HepG2 (cell line): Measurements from ENCODE around the gene SH2D3A. TPM values are rescaled to one million over a fixed set of nuclear protein-coding genes. Genes with fewer than 3 reads are reported as not detected.

Experiments used
- AGO2 ChIP-seq: fragments of 200-400 bp; formaldehyde crosslinking; optimal IDR thresholded peaks from 2 replicates; pipeline ENCODE3; 2017; ENCODE audit warnings: mild to moderate bottlenecking, low read depth, low read length, moderate library complexity
- ARID4A ChIP-seq: sonication (generic); formaldehyde crosslinking; IDR thresholded peaks from 2 replicates; pipeline ENCODE4 v1.5.0; 2020; ENCODE audit warnings: mild to moderate bottlenecking, missing genetic modification reagents, borderline replicate concordance
- ATF7-NPFF ChIP-seq: sonication (generic); formaldehyde crosslinking; IDR thresholded peaks from 2 replicates; pipeline ENCODE4 v1.8.1; 2023; ENCODE audit warnings: mild to moderate bottlenecking, low read depth, missing genetic modification reagents, moderate library complexity
- CREM ChIP-seq, 2 experiments: sonication (generic) in 1 of 2; formaldehyde crosslinking in 1 of 2; IDR thresholded peaks; 2 replicates each; pipeline versions ENCODE4 v1.4.0 to v1.6.1; 2016 to 2020; ENCODE audit warnings: antibody characterized with exemption in 1 of 2, mild to moderate bottlenecking in 1 of 2, missing genetic modification reagents in 1 of 2
- FOXM1 ChIP-seq: sonication (generic); formaldehyde crosslinking; IDR thresholded peaks from 2 replicates; pipeline ENCODE4 v1.5.0; 2020; ENCODE audit warnings: missing genetic modification reagents
- HNF4G ChIP-seq, 2 experiments: sonication (generic) in 1 of 2; formaldehyde crosslinking in 1 of 2; IDR thresholded peaks; 2 replicates each; pipeline versions ENCODE4 v1.4.0 to v1.6.1; 2011 to 2020; ENCODE audit warnings: borderline replicate concordance in 2 of 2, low read depth in 2 of 2, mild to moderate bottlenecking in 2 of 2, low read length in 1 of 2, missing genetic modification reagents in 1 of 2, moderate library complexity in 1 of 2
- MATR3 ChIP-seq: sonication (generic); formaldehyde crosslinking; IDR thresholded peaks from 2 replicates; pipeline ENCODE4 v1.4.0; 2020; ENCODE audit warnings: missing genetic modification reagents
- MEIS1 ChIP-seq: sonication (generic); formaldehyde crosslinking; IDR thresholded peaks from 2 replicates; pipeline ENCODE4 v1.9.0; 2021; ENCODE audit warnings: mild to moderate bottlenecking, missing genetic modification reagents, moderate library complexity, borderline replicate concordance
- MEIS2 ChIP-seq: sonication (generic); formaldehyde crosslinking; IDR thresholded peaks from 2 replicates; pipeline ENCODE4 v1.9.0; 2021; ENCODE audit warnings: mild to moderate bottlenecking, missing genetic modification reagents
- MTF1 ChIP-seq: sonication (generic); formaldehyde crosslinking; IDR thresholded peaks from 2 replicates; pipeline ENCODE4 v1.5.0; 2020; ENCODE audit warnings: missing genetic modification reagents
- NFE2L2 ChIP-seq: fragments of 150-350 bp; IDR thresholded peaks from 2 replicates; pipeline ENCODE4 v1.6.1; 2014; ENCODE audit warnings: low read length
- PHF5A ChIP-seq: IDR thresholded peaks from one replicate; pipeline ENCODE4 v1.6.1; 2018; ENCODE audit warnings: low read depth, missing genetic modification reagents; ENCODE audit not compliant: unreplicated experiment
- RELA ChIP-seq: sonication (generic); formaldehyde crosslinking; IDR thresholded peaks from 2 replicates; pipeline ENCODE4 v1.4.0; 2020; ENCODE audit warnings: missing genetic modification reagents
- SSRP1 ChIP-seq: IDR thresholded peaks from 2 replicates; pipeline ENCODE4 v1.6.1; 2016; ENCODE audit warnings: control low read depth
- ZBTB7A ChIP-seq: sonication (generic); formaldehyde crosslinking; IDR thresholded peaks from 2 replicates; pipeline ENCODE4 v1.8.0; 2022; ENCODE audit warnings: mild to moderate bottlenecking, missing genetic modification reagents
- ZNF207 ChIP-seq: fragments of 450-650 bp; IDR thresholded peaks from 2 replicates; pipeline ENCODE4 v1.6.1; 2016; ENCODE audit warnings: antibody characterized with exemption, borderline replicate concordance
- ZNF337 ChIP-seq: sonication (generic); formaldehyde crosslinking; IDR thresholded peaks from 2 replicates; pipeline ENCODE4 v1.5.1; 2020; ENCODE audit warnings: missing genetic modification reagents, low read depth, mild to moderate bottlenecking, borderline replicate concordance
- ZNF367 ChIP-seq: sonication (generic); formaldehyde crosslinking; IDR thresholded peaks from 2 replicates; pipeline ENCODE4 v1.4.0; 2020; ENCODE audit warnings: missing genetic modification reagents, borderline replicate concordance
- ZNF552 ChIP-seq: sonication (generic); formaldehyde crosslinking; IDR thresholded peaks from 2 replicates; pipeline ENCODE4 v1.9.0; 2022; ENCODE audit warnings: missing genetic modification reagents, mild to moderate bottlenecking, borderline replicate concordance
- ZNF556 ChIP-seq: sonication (generic); formaldehyde crosslinking; IDR thresholded peaks from 2 replicates; pipeline ENCODE4 v1.4.0; 2020; ENCODE audit warnings: mild to moderate bottlenecking, missing genetic modification reagents, borderline replicate concordance
- ZNF564 ChIP-seq: sonication (generic); formaldehyde crosslinking; IDR thresholded peaks from 2 replicates; pipeline ENCODE4 v1.8.1; 2023; ENCODE audit warnings: mild to moderate bottlenecking, missing genetic modification reagents
- polyA plus RNA-seq, 8 experiments: library from polyadenylated mRNA; depleted of rRNA in 3 of 8; stranded (reverse) in 7 of 8; unstranded in 1 of 8; fragments of >200 nt; fragmentation: Illumina TruSeq in 4 of 8; extraction: Trizol in 4 of 8; gene quantifications; 2 replicates each; pipeline versions ENCODE4 v1.2.1 to v1.2.3, GENCODE V29; 2011 to 2016; ENCODE audit warnings: low read depth in 4 of 8, missing spikeins in 1 of 8, mixed read lengths in 1 of 8; ENCODE audit not compliant: insufficient read depth in 1 of 8
- total RNA-seq, 5 experiments: library from RNA; depleted of rRNA; stranded (reverse); fragments of >200 nt; fragmentation: Illumina TruSeq; extraction: Trizol; gene quantifications; 2 replicates each; pipeline ENCODE4 v1.2.3, GENCODE V29; 2016; ENCODE audit warnings: low read depth in 1 of 5
- TF ChIP-seq, protein P1 (sequence below): sonication (generic); formaldehyde crosslinking; conservative IDR thresholded peaks from 2 replicates; pipeline ENCODE4 v1.5.0; 2020; ENCODE audit warnings: missing genetic modification reagents
- TF ChIP-seq, protein P2 (sequence below): sonication (generic); formaldehyde crosslinking; IDR thresholded peaks from 2 replicates; pipeline ENCODE4 v1.8.0; 2022; ENCODE audit warnings: mild to moderate bottlenecking, missing genetic modification reagents; ENCODE audit not compliant: insufficient replicate concordance

SH2D3A gene
- total and polyA plus RNA-seq, 2 of the 13 experiments (the other 11 are each of a cell fraction or from before 2014, with no cell fraction given): 1.0 to 2.2 TPM

- TF ChIP-seq HNF4G (IDR thresholded peaks at IDR 0.05; ENCODE audit: borderline replicate concordance, low read depth, low read length) (0 out of 2 replicates have a peak, but pooled peaks have one; percentile 22), HNF4G (CRISPR knock-in tag; IDR thresholded peaks at IDR 0.05; ENCODE audit: borderline replicate concordance, low read depth) (peak; percentile 26; the same call in 1 of the 2 replicates), ZNF207 (no peak), MEIS1 (CRISPR knock-in tag) (no peak), ARID4A (CRISPR knock-in tag) (no peak), ZNF556 (CRISPR knock-in tag) (no peak), PHF5A (no peak), ZNF337 (no peak), ZNF367 (CRISPR knock-in tag) (no peak), SSRP1 (no peak), CREM (IDR thresholded peaks at IDR 0.05) (no peak; the same call in 1 of the 2 replicates), CREM (CRISPR knock-in tag; IDR thresholded peaks at IDR 0.05) (peak; percentile 74; the same call in 1 of the 2 replicates), MTF1 (CRISPR knock-in tag) (no peak), ZBTB7A (CRISPR knock-in tag) (peak; percentile 72; the same call in 1 of the 2 replicates), AGO2 (peak; percentile 58), ZNF552 (CRISPR knock-in tag) (no peak), ATF7-NPFF (CRISPR knock-in tag) (no peak), RELA (CRISPR knock-in tag) (no peak), MATR3 (CRISPR knock-in tag) (no peak), ZNF564 (no peak), FOXM1 (CRISPR knock-in tag) (no peak), MEIS2 (CRISPR knock-in tag) (no peak), NFE2L2 (no peak)
- TF ChIP-seq, protein P1, sequence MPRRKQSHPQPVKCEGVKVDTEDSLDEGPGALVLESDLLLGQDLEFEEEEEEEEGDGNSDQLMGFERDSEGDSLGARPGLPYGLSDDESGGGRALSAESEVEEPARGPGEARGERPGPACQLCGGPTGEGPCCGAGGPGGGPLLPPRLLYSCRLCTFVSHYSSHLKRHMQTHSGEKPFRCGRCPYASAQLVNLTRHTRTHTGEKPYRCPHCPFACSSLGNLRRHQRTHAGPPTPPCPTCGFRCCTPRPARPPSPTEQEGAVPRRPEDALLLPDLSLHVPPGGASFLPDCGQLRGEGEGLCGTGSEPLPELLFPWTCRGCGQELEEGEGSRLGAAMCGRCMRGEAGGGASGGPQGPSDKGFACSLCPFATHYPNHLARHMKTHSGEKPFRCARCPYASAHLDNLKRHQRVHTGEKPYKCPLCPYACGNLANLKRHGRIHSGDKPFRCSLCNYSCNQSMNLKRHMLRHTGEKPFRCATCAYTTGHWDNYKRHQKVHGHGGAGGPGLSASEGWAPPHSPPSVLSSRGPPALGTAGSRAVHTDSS (CRISPR knock-in tag): no peak
- TF ChIP-seq, protein P2, sequence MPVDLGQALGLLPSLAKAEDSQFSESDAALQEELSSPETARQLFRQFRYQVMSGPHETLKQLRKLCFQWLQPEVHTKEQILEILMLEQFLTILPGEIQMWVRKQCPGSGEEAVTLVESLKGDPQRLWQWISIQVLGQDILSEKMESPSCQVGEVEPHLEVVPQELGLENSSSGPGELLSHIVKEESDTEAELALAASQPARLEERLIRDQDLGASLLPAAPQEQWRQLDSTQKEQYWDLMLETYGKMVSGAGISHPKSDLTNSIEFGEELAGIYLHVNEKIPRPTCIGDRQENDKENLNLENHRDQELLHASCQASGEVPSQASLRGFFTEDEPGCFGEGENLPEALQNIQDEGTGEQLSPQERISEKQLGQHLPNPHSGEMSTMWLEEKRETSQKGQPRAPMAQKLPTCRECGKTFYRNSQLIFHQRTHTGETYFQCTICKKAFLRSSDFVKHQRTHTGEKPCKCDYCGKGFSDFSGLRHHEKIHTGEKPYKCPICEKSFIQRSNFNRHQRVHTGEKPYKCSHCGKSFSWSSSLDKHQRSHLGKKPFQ (CRISPR knock-in tag): no peak
Measured at GRCh38 chr19:6737284-6737872, 29.9 kb downstream of the SH2D3A start, which contains the start of gene GPR108 (continued).
